IPS-15b (cell line): ENCODE results near the gene NEXMIF.
"Not testable (repeated sequence)": the region's sequence is repeated elsewhere in the genome, so short reads cannot be mapped to it uniquely, and the experiment has no call there.

Experiments used
- H3K27me3 ChIP-seq: one replicate; pipeline ENCODE4 v1.6.1; 2013; ENCODE audit warnings: low read length; ENCODE audit not compliant: control insufficient read depth, insufficient read depth
- H3K36me3 ChIP-seq: one replicate; pipeline ENCODE4 v1.6.1; 2013; ENCODE audit warnings: low read length; ENCODE audit not compliant: control insufficient read depth, insufficient read depth
- H3K4me1 ChIP-seq: one replicate; pipeline ENCODE4 v1.6.1; 2013; ENCODE audit warnings: mild to moderate bottlenecking, low read length; ENCODE audit not compliant: control insufficient read depth, insufficient read depth
- H3K4me3 ChIP-seq: one replicate; pipeline ENCODE4 v1.5.1; 2013; ENCODE audit warnings: low read depth, low read length
- H3K9ac ChIP-seq: one replicate; pipeline ENCODE4 v1.6.1; 2013; ENCODE audit warnings: low read depth, mild to moderate bottlenecking, low read length
- H3K9me3 ChIP-seq: one replicate; pipeline ENCODE4 v1.6.1; 2013; ENCODE audit warnings: mild to moderate bottlenecking, low read length; ENCODE audit not compliant: control insufficient read depth, insufficient read depth

The NEXMIF gene

GRCh38 chrX:74925225-74926088 lies at the start of gene NEXMIF:
TSS of gene NEXMIF (minus strand) at chrX:74925452.
- Histone ChIP-seq H3K4me3 (peak within 1 kb of the TSS; percentile 45), H3K9ac (no peak within 1 kb of the TSS), H3K4me1 (no peaks in the 10 kb centered on the region)

DNA sequence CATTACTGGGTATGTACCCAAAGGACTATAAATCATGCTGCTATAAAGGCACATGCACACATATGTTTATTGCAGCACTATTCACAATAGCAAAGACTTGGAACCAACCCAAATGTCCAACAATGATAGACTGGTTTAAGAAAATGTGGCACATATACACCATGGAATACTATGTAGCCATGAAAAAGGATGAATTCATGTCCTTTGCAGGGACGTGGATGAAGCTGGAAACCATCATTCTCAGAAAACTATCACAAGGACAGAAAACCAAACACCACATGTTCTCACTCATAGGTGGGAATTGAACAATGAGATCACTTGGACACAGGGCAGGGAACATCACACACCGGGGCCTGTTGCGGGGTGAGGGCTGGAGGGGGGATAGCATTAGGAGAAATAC lies 36.7 kb upstream of the NEXMIF start:
- not testable (repeated sequence) for H3K9me3 ChIP-seq, H3K4me1 ChIP-seq, H3K27me3 ChIP-seq, H3K9ac ChIP-seq, H3K36me3 ChIP-seq, H3K4me3 ChIP-seq

More at GRCh38 chrX:74925225-74926088, at the start of gene NEXMIF:
- Histone ChIP-seq H3K36me3 (no peaks in the 10 kb centered on the region), H3K9me3 (no peaks in the 10 kb centered on the region), H3K27me3 (peaks cover 33% of the 10 kb centered on the region)

- no peaks in the 10 kb centered on the region for H3K36me3 ChIP-seq
- H3K9ac ChIP-seq = no peak overlapping the region
- peaks cover 4% of the 10 kb centered on the region for H3K9me3 ChIP-seq
- H3K4me1 ChIP-seq = no peaks in the 10 kb centered on the region
- no peak overlapping the region for H3K4me3 ChIP-seq
- H3K27me3 ChIP-seq = no peaks in the 10 kb centered on the region
Measured at GRCh38 chrX:74949717-74950116, 24.5 kb upstream of the NEXMIF start.

- peaks cover 8% of the 10 kb centered on the region for H3K9me3 ChIP-seq
- no peak overlapping the region for H3K4me3 ChIP-seq
- no peaks in the 10 kb centered on the region for H3K27me3 ChIP-seq
Measured at GRCh38 chrX:74940414-74940813, 15.2 kb upstream of the NEXMIF start.

DNA sequence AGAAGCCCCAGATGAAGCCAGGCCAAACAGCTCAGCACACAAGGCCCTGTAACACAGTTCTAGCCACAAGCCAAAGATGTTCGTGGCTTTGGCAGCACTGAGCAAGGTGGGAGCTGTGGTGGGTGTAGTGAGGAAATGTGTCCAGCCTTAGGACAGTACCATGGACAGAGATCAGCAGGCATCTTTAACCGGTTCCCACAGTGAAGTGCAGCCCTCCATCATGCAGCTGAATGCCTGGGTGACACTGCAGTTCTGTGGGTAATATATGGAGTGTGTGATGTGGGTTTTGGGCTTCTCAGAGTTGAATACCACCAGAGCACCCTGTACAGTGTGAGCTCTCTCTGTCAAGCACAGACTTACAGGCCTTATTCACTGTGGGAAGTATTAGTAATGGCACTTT lies 6.0 kb upstream of the NEXMIF start:
- no peaks in the 10 kb centered on the region for H3K4me1 ChIP-seq
- peaks cover 8% of the 10 kb centered on the region for H3K27me3 ChIP-seq
- no peaks in the 10 kb centered on the region for H3K36me3 ChIP-seq
- H3K9me3 ChIP-seq = no peaks in the 10 kb centered on the region
- H3K9ac ChIP-seq = no peak overlapping the region
- no peak overlapping the region for H3K4me3 ChIP-seq

More at GRCh38 chrX:74940414-74940813, 15.2 kb upstream of the NEXMIF start:
- H3K9ac ChIP-seq = no peak overlapping the region
- H3K36me3 ChIP-seq = no peaks in the 10 kb centered on the region
- H3K4me1 ChIP-seq = no peaks in the 10 kb centered on the region

DNA sequence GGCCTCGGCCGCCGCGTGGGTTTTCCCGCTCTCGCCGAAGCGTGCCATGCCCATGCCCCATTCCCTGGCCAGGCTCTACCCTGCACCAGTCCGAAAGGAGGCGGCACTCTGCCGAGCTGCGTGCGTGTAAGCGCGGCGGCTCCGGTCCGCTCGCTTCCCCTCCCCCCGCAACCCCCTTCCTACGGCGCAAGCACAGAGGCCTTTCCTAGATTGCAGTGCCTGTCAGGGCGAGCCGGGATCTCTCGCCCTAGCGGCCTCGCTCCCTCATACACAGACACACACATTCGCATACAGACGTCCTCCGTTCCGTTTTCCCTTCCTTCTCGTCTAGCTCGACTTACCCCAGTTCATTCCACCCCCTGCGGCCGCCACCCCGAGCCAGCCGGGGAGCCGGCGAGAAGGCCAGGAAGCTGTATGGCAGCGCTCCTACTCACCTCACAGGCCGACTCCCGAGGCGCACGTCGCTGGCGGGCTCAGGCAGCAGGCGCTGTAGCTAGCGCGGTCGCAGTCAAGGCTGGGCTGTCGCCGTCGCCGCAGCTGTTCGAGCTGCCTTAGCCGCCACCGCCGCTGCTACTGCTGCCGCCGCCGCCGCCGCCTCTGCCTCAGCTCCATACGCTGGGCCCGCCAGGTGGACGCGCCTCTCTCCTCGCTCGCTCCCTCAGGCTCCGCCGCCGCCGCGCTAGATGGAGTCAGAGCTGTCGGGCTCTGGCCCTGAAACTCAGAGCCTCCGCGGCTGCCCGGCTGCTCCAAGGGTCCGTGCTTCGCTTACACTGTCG lies 615 bp downstream of the NEXMIF start:
- Histone ChIP-seq H3K9me3 (no peaks in the 10 kb centered on the region), H3K9ac (no peak overlapping the region), H3K36me3 (no peaks in the 10 kb centered on the region), H3K4me3 (peak overlapping the region; percentile 45), H3K27me3 (peaks cover 33% of the 10 kb centered on the region), H3K4me1 (no peaks in the 10 kb centered on the region)

GRCh38 chrX:74923942-74924448 lies 1.3 kb downstream of the NEXMIF start:
- Histone ChIP-seq H3K9ac (no peak overlapping the region), H3K36me3 (no peaks in the 10 kb centered on the region), H3K27me3 (peaks cover 33% of the 10 kb centered on the region), H3K4me3 (peak overlapping the region; percentile 45), H3K4me1 (no peaks in the 10 kb centered on the region), H3K9me3 (no peaks in the 10 kb centered on the region)

- Histone ChIP-seq H3K27me3 (peaks cover 33% of the 10 kb centered on the region), H3K9me3 (no peaks in the 10 kb centered on the region), H3K9ac (no peak overlapping the region), H3K36me3 (no peaks in the 10 kb centered on the region), H3K4me1 (no peaks in the 10 kb centered on the region), H3K4me3 (no peak overlapping the region)
Measured at GRCh38 chrX:74922922-74923543, 2.2 kb downstream of the NEXMIF start.

DNA sequence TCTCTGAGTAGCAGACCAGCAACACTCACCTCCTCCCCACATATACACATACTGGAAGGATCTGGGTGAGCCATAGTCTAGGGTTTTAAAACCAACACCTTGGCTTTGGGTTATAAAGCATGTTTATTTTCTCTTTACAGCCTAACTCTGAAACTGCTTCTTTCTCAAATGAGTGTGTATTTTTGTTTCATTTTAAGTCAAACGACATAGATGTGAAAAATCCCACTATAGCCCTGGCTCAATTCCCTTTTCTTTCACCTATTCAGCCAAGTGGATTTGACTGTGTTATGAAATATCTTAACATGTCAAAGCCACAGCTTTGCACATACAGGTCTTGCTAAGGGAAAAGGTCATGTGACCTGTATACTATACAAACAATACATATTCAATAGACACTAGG lies 13.8 kb downstream of the NEXMIF start:
- Histone ChIP-seq H3K4me3 (no peak overlapping the region), H3K27me3 (no peaks in the 10 kb centered on the region), H3K36me3 (no peaks in the 10 kb centered on the region), H3K4me1 (no peaks in the 10 kb centered on the region), H3K9ac (no peak overlapping the region), H3K9me3 (no peaks in the 10 kb centered on the region)

DNA sequence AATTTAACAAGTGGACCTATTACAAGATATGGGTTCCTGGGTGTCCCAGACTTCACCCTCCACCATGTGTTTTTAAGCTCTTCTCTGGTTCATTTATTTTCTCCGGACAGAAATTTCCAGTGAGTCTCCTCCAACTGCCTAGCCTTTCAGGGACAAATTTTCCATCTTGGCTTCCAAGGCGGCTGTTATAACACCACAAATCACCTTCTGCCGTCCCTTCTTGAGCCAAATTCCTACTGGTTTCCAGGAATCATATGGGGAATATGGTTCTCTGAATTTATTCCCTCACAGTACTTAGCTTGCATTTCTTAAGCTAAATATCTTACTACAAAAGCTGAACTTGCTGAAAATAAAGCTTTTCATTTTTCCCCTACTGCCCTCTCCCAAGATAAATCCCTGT lies 18.8 kb downstream of the NEXMIF start:
- H3K4me1 ChIP-seq = no peaks in the 10 kb centered on the region
- no peak overlapping the region for H3K4me3 ChIP-seq
- no peaks in the 10 kb centered on the region for H3K36me3 ChIP-seq
- no peaks in the 10 kb centered on the region for H3K27me3 ChIP-seq
- H3K9ac ChIP-seq = no peak overlapping the region
- no peaks in the 10 kb centered on the region for H3K9me3 ChIP-seq

DNA sequence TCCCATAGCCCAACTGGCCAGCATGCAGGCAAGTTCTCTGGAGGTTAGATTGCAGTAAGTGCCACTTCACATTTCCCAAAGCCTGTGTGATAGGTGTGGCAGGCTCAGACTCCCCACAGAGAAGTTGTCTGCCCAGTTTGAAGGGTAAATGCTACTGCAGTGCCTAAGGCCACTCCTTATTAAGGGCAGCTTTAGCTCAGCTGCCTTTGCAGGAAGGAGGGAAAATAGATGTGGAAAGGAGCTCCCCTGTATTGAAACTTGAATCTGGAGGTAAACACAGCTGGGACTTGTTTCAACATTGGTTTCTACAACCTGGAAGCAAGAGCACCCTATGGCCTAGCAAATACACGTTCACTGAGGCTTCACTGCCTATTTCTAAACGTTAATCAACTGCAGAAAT lies 22.4 kb downstream of the NEXMIF start:
- H3K9me3 ChIP-seq = no peaks in the 10 kb centered on the region
- no peaks in the 10 kb centered on the region for H3K36me3 ChIP-seq
- H3K4me3 ChIP-seq = no peak overlapping the region
- H3K27me3 ChIP-seq = no peaks in the 10 kb centered on the region
- H3K9ac ChIP-seq = no peak overlapping the region
- no peaks in the 10 kb centered on the region for H3K4me1 ChIP-seq
